HT1080 (cell line): ENCODE measurements around the gene DPM3. TPM values are rescaled to one million over a fixed set of nuclear protein-coding genes. Genes with fewer than 3 reads are reported as not detected.

Experiments used
- DNase-seq: peaks from one replicate; pipeline ENCODE4 v3.0.0-alpha.2; 2015; ENCODE audit warnings: low read depth
- small RNA-seq: library from RNA; depleted of rRNA; stranded (forward); fragments of <200 nt; gene quantifications from one replicate; pipeline ENCODE3, GENCODE V24; 2014
- total RNA-seq: library from RNA; depleted of rRNA; stranded (reverse); fragments of >200 nt; shearing (Covaris generic); gene quantifications from 2 replicates; pipeline ENCODE4 v1.2.3, GENCODE V29; 2014; rRNA removed

The DPM3 gene
- total RNA-seq, 1 experiment from 2014 or later = 36.0 TPM

- no peak for DNase-seq
Measured at GRCh38 chr1:155103325-155103724, 37.0 kb downstream of the DPM3 start.

- DNase-seq = no peak
Measured at GRCh38 chr1:155099331-155099730, 41.0 kb downstream of the DPM3 start.

- no peak for DNase-seq
Measured at GRCh38 chr1:155094622-155094948, 45.7 kb downstream of the DPM3 start.

- peak; percentile 48 for DNase-seq
Measured at GRCh38 chr1:155093911-155094621, 46.3 kb downstream of the DPM3 start.

GRCh38 chr1:155092641-155093040 is 47.7 kb downstream of the DPM3 start:
- no peak for DNase-seq

- no peak for DNase-seq
Measured at GRCh38 chr1:155092131-155092530, 48.2 kb downstream of the DPM3 start.

GRCh38 chr1:155091071-155092051 is 49.0 kb downstream of the DPM3 start:
- DNase-seq = peak; percentile 53

Small RNA genes within 50 kb of the gene (small RNA-seq; reads per million reads assigned to genes)
- gene HMGN2P18 (not detected), gene RF00019 (not detected)

Other genes starting within 250 kb of the DPM3 start
- 6.2 and 10.8 TPM in 2 replicates for gene PMVK, start 203.8 kb downstream of the DPM3 start, total RNA-seq
- gene PBXIP1, start 184.4 kb downstream of the DPM3 start, total RNA-seq = 12.0 and 13.9 TPM in 2 replicates
- 26.3 and 32.4 TPM in 2 replicates for gene PYGO2, start 178.7 kb downstream of the DPM3 start, total RNA-seq
- 126 and 173 TPM in 2 replicates for gene SHC1, start 169.8 kb downstream of the DPM3 start, total RNA-seq
- 210 and 222 TPM in 2 replicates for gene CKS1B, start 165.8 kb downstream of the DPM3 start, total RNA-seq
- gene FLAD1, start 157.2 kb downstream of the DPM3 start, total RNA-seq = 49.5 and 50.0 TPM in 2 replicates
- 0.64 TPM in 1 of 2 replicates, not detected in the other for gene LENEP, start 146.9 kb downstream of the DPM3 start, total RNA-seq
- gene ZBTB7B, start 137.7 kb downstream of the DPM3 start, total RNA-seq = 18.9 and 22.2 TPM in 2 replicates
- gene DCST2, start 106.8 kb downstream of the DPM3 start, total RNA-seq = 0.03 TPM in 1 of 2 replicates, not detected in the other
- gene DCST1, start 106.7 kb downstream of the DPM3 start, total RNA-seq = 0.17 TPM in 1 of 2 replicates, not detected in the other
- gene ADAM15, start 89.2 kb downstream of the DPM3 start, total RNA-seq = 198 and 262 TPM in 2 replicates
- gene EFNA4, start 76.8 kb downstream of the DPM3 start, total RNA-seq = 8.4 and 11.0 TPM in 2 replicates
- 3.3 and 7.0 TPM in 2 replicates for gene EFNA3, start 61.7 kb downstream of the DPM3 start, total RNA-seq
- gene EFNA1, start 12.7 kb downstream of the DPM3 start, total RNA-seq = 1.4 and 3.6 TPM in 2 replicates
- 36.9 and 42.2 TPM in 2 replicates for gene SLC50A1, start 4.7 kb downstream of the DPM3 start, total RNA-seq
- gene KRTCAP2, start 32.8 kb upstream of the DPM3 start, total RNA-seq = 126 and 170 TPM in 2 replicates
- 3.1 and 4.1 TPM in 2 replicates for gene TRIM46, start 33.3 kb upstream of the DPM3 start, total RNA-seq
- gene THBS3, start 67.4 kb upstream of the DPM3 start, total RNA-seq = 2.7 and 3.1 TPM in 2 replicates
- 50.0 and 54.0 TPM in 2 replicates for gene MTX1, start 68.2 kb upstream of the DPM3 start, total RNA-seq
- gene ENTREP3, start 115.0 kb upstream of the DPM3 start, total RNA-seq = 7.7 and 15.3 TPM in 2 replicates
- gene SCAMP3, start 121.8 kb upstream of the DPM3 start, total RNA-seq = 124 and 158 TPM in 2 replicates
- 19.1 and 26.0 TPM in 2 replicates for gene CLK2, start 133.0 kb upstream of the DPM3 start, total RNA-seq
- gene HCN3, start 136.9 kb upstream of the DPM3 start, total RNA-seq = 0.84 and 1.1 TPM in 2 replicates
- gene PKLR, start 160.9 kb upstream of the DPM3 start, total RNA-seq = not detected in 2 replicates
- 233 and 262 TPM in 2 replicates for gene FDPS, start 168.3 kb upstream of the DPM3 start, total RNA-seq
- gene RUSC1, start 180.4 kb upstream of the DPM3 start, total RNA-seq = 40.1 and 46.7 TPM in 2 replicates